Gastroesophageal sphincter (tissue), 4 donors: ENCODE results near the gene CFAP251. TPM values are rescaled to one million over a fixed set of nuclear protein-coding genes. Genes with fewer than 3 reads are reported as not detected.

ENCODE experiments used
- ATAC-seq: fragments of 150-250 bp; one replicate; pipeline ENCODE4 v1.9.1; 2016; ENCODE audit warnings: mild to moderate bottlenecking, moderate library complexity
- H3K27ac ChIP-seq, 4 donors: fragments of 200-600 bp; sonication (generic) in 3 of 4; 1 replicate in 3 of 4; 2 replicates in 1 of 4; pipeline ENCODE4 v1.5.1; 2016 to 2019
- H3K27me3 ChIP-seq: fragments of 200-600 bp; sonication (generic); one replicate; pipeline ENCODE4 v1.5.1; 2019
- H3K36me3 ChIP-seq, 2 donors: fragments of 200-600 bp; sonication (generic); one replicate each; pipeline ENCODE4 v1.5.1; 2019; ENCODE audit warnings: control low read depth in 1 of 2
- H3K4me1 ChIP-seq, 3 donors: fragments of 200-600 bp; sonication (generic); 1 replicate in 2 of 3; 2 replicates in 1 of 3; pipeline ENCODE4 v1.5.1; 2016 to 2019; ENCODE audit warnings: control low read depth in 2 of 3
- H3K4me3 ChIP-seq, 2 donors: fragments of 200-600 bp; sonication (generic); one replicate each; pipeline ENCODE4 v1.5.1; 2019; ENCODE audit warnings: mild to moderate bottlenecking in 1 of 2, moderate library complexity in 1 of 2
- H3K9me3 ChIP-seq, 3 donors: fragments of 200-600 bp; sonication (generic); one replicate each; pipeline ENCODE4 v1.5.1; 2017 to 2019; ENCODE audit warnings: control low read depth in 2 of 3
- EP300 ChIP-seq: sonication (generic); formaldehyde crosslinking; IDR thresholded peaks from one replicate; pipeline ENCODE4 v1.6.1; 2017; ENCODE audit warnings: antibody characterized with exemption, mild to moderate bottlenecking
- POLR2A ChIP-seq, 2 donors: fragments of 450-650 bp; IDR thresholded peaks; one replicate each; pipeline ENCODE4 v1.6.1; 2017; ENCODE audit warnings: antibody characterized with exemption in 2 of 2, mild to moderate bottlenecking in 2 of 2, moderate library complexity in 1 of 2
- POLR2AphosphoS5 ChIP-seq: sonication (generic); formaldehyde crosslinking; IDR thresholded peaks from one replicate; pipeline ENCODE4 v1.6.1; 2017; ENCODE audit warnings: antibody characterized with exemption
- WGBS, 2 donors: methylation state at CpG; one replicate each; pipeline ENCODE4 v1.1.5; 2018; ENCODE audit warnings: low coverage in 1 of 2; 5-methylcytosine and 5-hydroxymethylcytosine counted together
- total RNA-seq, 4 donors: library from RNA; depleted of rRNA; stranded (reverse); fragments of >200 nt; gene quantifications; one replicate each; pipeline ENCODE4 v1.1.0, GENCODE V29; 2016
- TF ChIP-seq, protein P1 (sequence below), 4 experiments: fragments of 200-600 bp in 2 of 4; fragments of 450-650 bp in 2 of 4; sonication (generic) in 1 of 4; IDR thresholded peaks; one replicate each; pipeline ENCODE4 v1.5.1; 2017 to 2019; ENCODE audit warnings: antibody characterized with exemption in 4 of 4, mild to moderate bottlenecking in 2 of 4, moderate library complexity in 2 of 4

Gene CFAP251
- total RNA-seq, 4 donors from 2014 or later = 0.35 to 1.9 (median 1.2) TPM

DNA sequence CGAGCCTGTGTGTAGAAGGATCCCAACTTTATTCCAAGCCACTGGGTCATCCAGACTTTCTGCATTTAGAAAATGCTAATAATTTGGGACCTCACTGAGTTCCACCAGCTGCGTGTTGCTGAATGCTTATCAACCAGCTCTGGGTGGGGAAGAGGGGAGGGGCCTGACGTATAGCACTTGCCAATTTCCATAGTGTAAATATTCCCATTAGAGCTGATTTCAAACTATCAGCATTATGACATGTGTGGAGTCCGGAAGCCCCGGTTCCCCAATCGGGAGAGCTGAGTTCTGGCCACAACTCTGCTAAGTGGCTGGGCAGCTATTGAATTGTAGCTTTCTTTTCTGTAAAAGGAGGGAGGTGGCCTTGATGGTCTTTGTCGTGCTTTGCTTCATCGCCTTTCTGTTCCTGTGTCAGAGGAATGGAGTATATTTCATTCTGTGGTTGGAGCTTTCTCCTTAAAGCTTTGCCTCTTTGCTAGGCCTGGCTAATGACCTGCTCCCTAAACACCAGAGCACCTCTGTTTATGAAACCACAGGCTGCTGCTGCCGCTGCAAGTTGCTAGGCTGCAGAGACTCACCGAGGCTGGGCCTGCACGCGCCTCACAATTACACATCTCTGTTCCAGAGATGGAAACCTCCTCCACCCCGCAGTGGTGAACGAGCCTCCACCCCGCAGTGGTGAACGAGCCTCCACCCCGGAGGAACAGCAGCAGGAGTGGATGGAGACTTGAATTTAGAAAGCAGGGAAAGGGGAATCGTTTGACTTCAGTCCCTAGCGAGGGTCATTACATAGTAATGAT lies 95.6 kb downstream of the CFAP251 start:
- WGBS, 2 donors = 82 to 89% methylated on average over 8 to 14 of the region's 19 CpGs
- no peak overlapping the region for H3K27ac ChIP-seq
- ATAC-seq = no peak
- TF ChIP-seq POLR2AphosphoS5 (no peak), POLR2A (IDR thresholded peaks at IDR 0.05) (no peak), EP300 (no peak)
- TF ChIP-seq, protein P1, sequence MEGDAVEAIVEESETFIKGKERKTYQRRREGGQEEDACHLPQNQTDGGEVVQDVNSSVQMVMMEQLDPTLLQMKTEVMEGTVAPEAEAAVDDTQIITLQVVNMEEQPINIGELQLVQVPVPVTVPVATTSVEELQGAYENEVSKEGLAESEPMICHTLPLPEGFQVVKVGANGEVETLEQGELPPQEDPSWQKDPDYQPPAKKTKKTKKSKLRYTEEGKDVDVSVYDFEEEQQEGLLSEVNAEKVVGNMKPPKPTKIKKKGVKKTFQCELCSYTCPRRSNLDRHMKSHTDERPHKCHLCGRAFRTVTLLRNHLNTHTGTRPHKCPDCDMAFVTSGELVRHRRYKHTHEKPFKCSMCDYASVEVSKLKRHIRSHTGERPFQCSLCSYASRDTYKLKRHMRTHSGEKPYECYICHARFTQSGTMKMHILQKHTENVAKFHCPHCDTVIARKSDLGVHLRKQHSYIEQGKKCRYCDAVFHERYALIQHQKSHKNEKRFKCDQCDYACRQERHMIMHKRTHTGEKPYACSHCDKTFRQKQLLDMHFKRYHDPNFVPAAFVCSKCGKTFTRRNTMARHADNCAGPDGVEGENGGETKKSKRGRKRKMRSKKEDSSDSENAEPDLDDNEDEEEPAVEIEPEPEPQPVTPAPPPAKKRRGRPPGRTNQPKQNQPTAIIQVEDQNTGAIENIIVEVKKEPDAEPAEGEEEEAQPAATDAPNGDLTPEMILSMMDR (IDR thresholded peaks at IDR 0.05) = no peak
- H3K9me3 ChIP-seq = no peaks in the 10 kb centered on the region
- no peaks in the 10 kb centered on the region for H3K27me3 ChIP-seq
- no peaks in the 10 kb centered on the region for H3K36me3 ChIP-seq
- no peak overlapping the region for H3K4me3 ChIP-seq
- H3K4me1 ChIP-seq = no peaks in the 10 kb centered on the region

DNA sequence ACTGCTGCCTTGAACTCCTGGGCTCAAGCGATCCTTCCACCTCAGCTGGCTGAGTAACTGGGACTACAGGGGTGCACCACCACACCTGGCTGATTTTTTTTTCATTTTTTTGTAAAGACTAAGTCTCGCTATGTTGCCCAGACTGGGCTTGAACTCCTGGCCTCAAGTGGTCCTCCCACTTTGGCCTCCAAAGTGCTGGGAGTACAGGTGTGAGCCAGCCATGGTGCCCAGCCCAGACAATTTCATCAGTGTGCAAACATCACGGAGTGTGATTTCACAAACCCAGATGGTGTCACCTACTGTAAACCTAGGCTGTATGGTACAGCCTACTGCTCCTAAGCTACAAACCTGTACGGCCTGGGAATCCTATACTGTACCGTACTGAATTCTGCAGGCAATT lies 96.4 kb downstream of the CFAP251 start:
- 86% methylated on average over 5 of the region's 5 CpGs; no CpG with 5 or more reads in 1 of the 2 donors for WGBS, 2 donors
- Histone ChIP-seq H3K4me1 (no peaks in the 10 kb centered on the region), H3K27me3 (no peaks in the 10 kb centered on the region), H3K36me3 (no peaks in the 10 kb centered on the region), H3K4me3 (no peak overlapping the region), H3K27ac (no peak overlapping the region), H3K9me3 (no peaks in the 10 kb centered on the region)
- ATAC-seq = no peak
- TF ChIP-seq POLR2A (IDR thresholded peaks at IDR 0.05) = no peak
- TF ChIP-seq, protein P1 (IDR thresholded peaks at IDR 0.05) = no peak
- no peak for TF ChIP-seq POLR2AphosphoS5
- TF ChIP-seq EP300 = no peak

DNA sequence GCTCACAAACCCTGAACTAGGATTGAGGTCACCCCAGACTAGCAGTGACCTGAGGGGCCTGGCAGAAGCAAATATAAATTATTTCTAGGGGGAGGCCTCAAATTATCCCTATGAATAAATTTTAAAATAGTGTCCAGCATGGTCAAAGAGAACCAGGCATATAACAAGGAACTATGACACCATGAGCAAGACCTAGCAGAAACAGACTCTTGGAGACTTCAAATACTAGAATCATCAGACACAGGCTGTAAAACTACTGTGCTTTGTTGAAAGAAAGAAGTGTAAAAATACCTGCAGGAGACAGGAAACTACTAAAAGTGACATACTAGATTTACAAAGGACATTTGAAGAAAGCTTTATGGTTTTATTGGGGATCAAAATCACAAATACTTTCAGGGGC lies 100.1 kb downstream of the CFAP251 start:
- no peaks in the 10 kb centered on the region for H3K27me3 ChIP-seq
- ATAC-seq = no peak
- H3K36me3 ChIP-seq = no peaks in the 10 kb centered on the region
- H3K4me3 ChIP-seq = no peak overlapping the region
- no peaks in the 10 kb centered on the region for H3K9me3 ChIP-seq
- no peak overlapping the region for H3K27ac ChIP-seq
- TF ChIP-seq, protein P1 (IDR thresholded peaks at IDR 0.05) = no peak
- TF ChIP-seq POLR2A (IDR thresholded peaks at IDR 0.05) (no peak), EP300 (no peak), POLR2AphosphoS5 (no peak)
- peaks cover 0 to 17% (median 9%) of the 10 kb centered on the region in 3 donors for H3K4me1 ChIP-seq

DNA sequence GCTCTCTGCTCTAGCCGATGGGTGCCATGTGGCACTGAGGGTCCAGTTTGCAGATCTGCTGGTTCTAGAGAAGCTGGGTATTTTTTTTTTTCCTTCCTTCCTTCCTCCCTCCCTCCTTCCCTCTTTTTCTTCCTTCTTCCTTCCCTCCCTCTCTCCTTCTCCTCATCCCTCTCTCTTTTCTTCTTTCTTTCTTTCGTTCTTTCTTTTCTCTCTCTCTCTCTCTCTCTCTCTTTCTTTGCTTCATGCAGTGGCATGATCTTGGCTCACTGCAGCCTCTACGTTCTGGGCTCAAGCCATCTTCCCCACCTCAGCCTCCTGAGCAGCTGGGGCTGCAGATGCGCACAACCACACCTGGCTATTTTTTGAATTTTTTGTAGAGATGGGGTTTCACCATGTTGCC lies 100.5 kb downstream of the CFAP251 start:
- ATAC-seq = no peak
- Histone ChIP-seq H3K4me3 (no peak overlapping the region), H3K27ac (no peak overlapping the region), H3K36me3 (no peaks in the 10 kb centered on the region), H3K9me3 (no peaks in the 10 kb centered on the region), H3K27me3 (no peaks in the 10 kb centered on the region), H3K4me1 (peaks cover 0 to 22% (median 13%) of the 10 kb centered on the region in 3 donors)
- WGBS, 2 donors = 80 to 89% methylated on average over 1 to 4 of the region's 4 CpGs
- TF ChIP-seq POLR2AphosphoS5 (no peak), POLR2A (IDR thresholded peaks at IDR 0.05) (no peak), EP300 (no peak)
- TF ChIP-seq, protein P1 (IDR thresholded peaks at IDR 0.05) = no peak

DNA sequence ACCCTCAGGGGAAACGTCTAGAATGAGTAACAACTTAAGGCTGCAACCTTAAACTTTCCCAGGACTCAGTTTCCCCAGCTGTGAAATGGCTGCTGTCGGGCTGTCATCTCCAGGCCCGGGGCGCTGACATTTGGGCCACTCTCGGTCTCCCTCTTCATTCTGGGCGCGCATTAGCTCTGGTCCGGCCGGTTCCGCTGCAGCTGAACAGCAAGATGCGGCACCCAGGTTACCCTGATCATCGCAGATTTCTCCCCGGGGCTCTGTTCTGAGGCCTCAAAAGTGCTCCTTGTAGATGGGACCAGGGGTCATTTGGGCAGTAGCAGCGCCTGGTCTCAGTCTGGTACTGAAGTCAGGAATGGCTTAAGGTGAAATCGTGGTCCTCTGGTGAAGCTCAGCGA lies 102.4 kb downstream of the CFAP251 start:
- 33 to 74% methylated on average over 2 to 5 of the region's 16 CpGs for WGBS, 2 donors
- Histone ChIP-seq H3K27ac (peak overlapping the region in 2 of 4 donors; percentile 73 to 84), H3K36me3 (no peaks in the 10 kb centered on the region), H3K4me3 (peak overlapping the region in 1 of 2 donors; percentile 73), H3K27me3 (no peaks in the 10 kb centered on the region), H3K4me1 (peaks cover 0 to 34% (median 15%) of the 10 kb centered on the region in 3 donors), H3K9me3 (no peaks in the 10 kb centered on the region)
- TF ChIP-seq, protein P1 (IDR thresholded peaks at IDR 0.05) = no peak
- TF ChIP-seq EP300 (no peak), POLR2A (IDR thresholded peaks at IDR 0.05) (no peak), POLR2AphosphoS5 (no peak)
- no peak for ATAC-seq
